Sigmoid colon (tissue), 7 donors: Measurements from ENCODE around the gene CAD. TPM values are rescaled to one million over a fixed set of nuclear protein-coding genes. Genes with fewer than 3 reads are reported as not detected.

Experiments used
- DNase-seq: peaks from one replicate; pipeline ENCODE4 v3.0.0-alpha.2; 2019
- H3K27ac ChIP-seq, 4 donors: fragments of 200-600 bp; sonication (generic); one replicate each; pipeline ENCODE4 v1.5.1; 2016 to 2019; ENCODE audit warnings: mild to moderate bottlenecking in 1 of 4
- H3K27me3 ChIP-seq, 3 donors: fragments of 200-600 bp; sonication (generic); one replicate each; pipeline ENCODE4 v1.5.1; 2019; ENCODE audit warnings: mild to moderate bottlenecking in 1 of 3
- H3K36me3 ChIP-seq, 4 donors: fragments of 200-600 bp; sonication (generic); one replicate each; pipeline ENCODE4 v1.5.1; 2016 to 2019
- H3K4me1 ChIP-seq, 4 donors: fragments of 200-600 bp; sonication (generic); one replicate each; pipeline ENCODE4 v1.5.1; 2017 to 2019
- H3K4me3 ChIP-seq, 4 donors: fragments of 200-600 bp; sonication (generic); one replicate each; pipeline ENCODE4 v1.5.1; 2017 to 2019; ENCODE audit warnings: mild to moderate bottlenecking in 2 of 4, moderate library complexity in 1 of 4
- H3K9me3 ChIP-seq, 4 donors: fragments of 200-600 bp in 3 of 4; sonication (generic) in 3 of 4; one replicate each; pipeline versions ENCODE4 v1.5.1 to v1.6.1; 2013 to 2019
- CTCF ChIP-seq, 4 experiments: fragments of 450-650 bp in 3 of 4; fragments of 200-600 bp in 1 of 4; IDR thresholded peaks; one replicate each; pipeline ENCODE4 v1.5.1; 2016 to 2019; ENCODE audit warnings: antibody characterized with exemption in 4 of 4, mild to moderate bottlenecking in 3 of 4, moderate library complexity in 2 of 4
- EP300 ChIP-seq, 4 donors: sonication (generic); formaldehyde crosslinking; IDR thresholded peaks; one replicate each; pipeline ENCODE4 v1.6.1; 2017; ENCODE audit warnings: antibody characterized with exemption in 4 of 4
- POLR2A ChIP-seq, 2 donors: fragments of 450-650 bp; IDR thresholded peaks; one replicate each; pipeline ENCODE4 v1.6.1; 2016; ENCODE audit warnings: antibody characterized with exemption in 2 of 2, mild to moderate bottlenecking in 2 of 2, moderate library complexity in 2 of 2
- POLR2AphosphoS5 ChIP-seq, 4 donors: sonication (generic); formaldehyde crosslinking; IDR thresholded peaks; one replicate each; pipeline ENCODE4 v1.6.1; 2017; ENCODE audit warnings: antibody characterized with exemption in 4 of 4
- WGBS, 2 donors: extraction: QIAGEN DNeasy Blood & Tissue Kit; methylation state at CpG; one replicate each; pipeline ENCODE4 v1.1.7; 2013; 5-methylcytosine and 5-hydroxymethylcytosine counted together
- intact Hi-C: fragments of 100-400 bp; cut with DNase I; formaldehyde crosslinking; loops from one replicate; pipeline ENCODE4 v1.15.1; 2023
- polyA plus RNA-seq, 3 donors: library from polyadenylated mRNA; stranded (reverse); fragments of 200-250 nt; gene quantifications; one replicate each; pipeline ENCODE4 v1.2.3, GENCODE V29; 2013
- total RNA-seq, 4 donors: library from RNA; depleted of rRNA; stranded (reverse); fragments of >200 nt; gene quantifications; one replicate each; pipeline ENCODE4 v1.1.0, GENCODE V29; 2016
- donor health status: healthy with polysubstance abuse.
- donor health status: Bipolar disorder and iron deficiency.
- donor health status: healthy.

The CAD gene
- total and polyA plus RNA-seq, 7 donors, result 1.8 to 27.4 (median 12.8) TPM

GRCh38 chr2:27209621-27210401 is 7.4 kb upstream of the CAD start:
- no peak overlapping the region for H3K4me3 ChIP-seq
- H3K27me3 ChIP-seq, result no peaks in the 10 kb centered on the region
- intact Hi-C loops, result loop anchor here (2.0 to 10.0 kb wide), 5 partner anchors 77 to 285 kb away; partner anchors contain the start of genes FNDC4, GCKR, GTF3C2 and KHK
- peaks cover 0 to 22% (median 16%) of the 10 kb centered on the region in 4 donors for H3K4me1 ChIP-seq
- DNase-seq, result peak; percentile 2
- H3K36me3 ChIP-seq, result peaks cover 5 to 49% (median 26%) of the 10 kb centered on the region in 4 donors
- no peaks in the 10 kb centered on the region for H3K9me3 ChIP-seq
- no peak overlapping the region for H3K27ac ChIP-seq
- TF ChIP-seq POLR2AphosphoS5 (IDR thresholded peaks at IDR 0.05), result no peak
- WGBS, 2 donors, result 66 to 78% methylated on average over 6 of the region's 6 CpGs

GRCh38 chr2:27211241-27211942 is 5.8 kb upstream of the CAD start:
- TF ChIP-seq EP300 (IDR thresholded peaks at IDR 0.05) (no peak), POLR2AphosphoS5 (IDR thresholded peaks at IDR 0.05) (no peak), CTCF (IDR thresholded peaks at IDR 0.05) (no peak), POLR2A (IDR thresholded peaks at IDR 0.05) (no peak)
- H3K36me3 ChIP-seq, result peaks cover 0 to 43% (median 16%) of the 10 kb centered on the region in 4 donors
- peak overlapping the region; percentile 60 to 77 (median 74) for H3K4me3 ChIP-seq
- no peak for DNase-seq
- H3K4me1 ChIP-seq, result peaks cover 0 to 25% (median 16%) of the 10 kb centered on the region in 4 donors
- intact Hi-C loops, result loop anchor here (2.0 to 10.0 kb wide), 5 partner anchors 79 to 283 kb away; partner anchors contain the start of genes FNDC4, GCKR, GTF3C2 and KHK
- H3K27ac ChIP-seq, result peak overlapping the region; percentile 92 to 95 (median 94)
- no peaks in the 10 kb centered on the region for H3K27me3 ChIP-seq
- no peaks in the 10 kb centered on the region for H3K9me3 ChIP-seq
- WGBS, 2 donors, result 2 to 3% methylated on average over 48 of the region's 48 CpGs

GRCh38 chr2:27211943-27212625 is 5.1 kb upstream of the CAD start, which contains the start of the genes ATRAID and SLC5A6:
Gene ATRAID (plus strand): TSS chr2:27212041. CDS start chr2:27212369, 328 bp downstream.
Gene SLC5A6 (minus strand): TSS chr2:27212268. CDS start chr2:27207650, 4,618 bp downstream.
- Histone ChIP-seq H3K36me3 (peaks cover 0 to 36% (median 12%) of the 10 kb centered on the region in 4 donors), H3K27ac (peak within 1 kb of the TSS; percentile 92 to 95 (median 94)), H3K9me3 (no peaks in the 10 kb centered on the region), H3K4me1 (peaks cover 0 to 32% (median 21%) of the 10 kb centered on the region in 4 donors), H3K4me3 (peak within 1 kb of the TSS; percentile 60 to 77 (median 74)), H3K27me3 (no peaks in the 10 kb centered on the region)
- WGBS, 2 donors, result 0 to 1% methylated on average over 73 of the region's 73 CpGs
- TF ChIP-seq POLR2A (IDR thresholded peaks at IDR 0.05) (peak in 1 of 2 donors; percentile 79), EP300 (IDR thresholded peaks at IDR 0.05) (no peak), POLR2AphosphoS5 (IDR thresholded peaks at IDR 0.05) (peak; percentile 79 to 92 (median 85)), CTCF (IDR thresholded peaks at IDR 0.05) (no peak)
- DNase-seq, result peak; percentile 94
- intact Hi-C loops, result loop anchor here (2.0 to 10.0 kb wide), 5 partner anchors 79 to 283 kb away; partner anchors contain the start of genes FNDC4, GCKR, GTF3C2 and KHK

GRCh38 chr2:27212626-27213471 is 4.3 kb upstream of the CAD start:
- intact Hi-C loops, result loop anchor here (5.0 to 10.0 kb wide), 4 partner anchors 126 to 282 kb away; partner anchors contain the start of genes FNDC4, GCKR, GTF3C2 and KHK
- peak; percentile 35 for DNase-seq

More at GRCh38 chr2:27212626-27213471, 4.3 kb upstream of the CAD start:
- Histone ChIP-seq H3K4me3 (peak overlapping the region; percentile 60 to 77 (median 74)), H3K36me3 (peaks cover 0 to 28% (median 5%) of the 10 kb centered on the region in 4 donors), H3K27ac (peak overlapping the region; percentile 92 to 95 (median 94)), H3K9me3 (no peaks in the 10 kb centered on the region), H3K4me1 (peaks cover 0 to 35% (median 26%) of the 10 kb centered on the region in 4 donors), H3K27me3 (no peaks in the 10 kb centered on the region)
- WGBS, 2 donors, result 4 to 7% methylated on average over 34 of the region's 34 CpGs
- no peak for TF ChIP-seq EP300 (IDR thresholded peaks at IDR 0.05)
- no peak for TF ChIP-seq POLR2A (IDR thresholded peaks at IDR 0.05)
- no peak for TF ChIP-seq CTCF (IDR thresholded peaks at IDR 0.05)
- no peak for TF ChIP-seq POLR2AphosphoS5 (IDR thresholded peaks at IDR 0.05)
